ENCODE measurements around the gene PDCD1. TPM values are rescaled to one million over a fixed set of nuclear protein-coding genes. Genes with fewer than 3 reads are reported as not detected.

Gene PDCD1
- total and polyA plus RNA-seq, 12 donors, result 1.3 to 14.2 (median 3.2) TPM

- H3K27me3 ChIP-seq, result peaks cover 6 to 22% (median 11%) of the 10 kb centered on the region in 7 donors
- H3K36me3 ChIP-seq, result no peaks in the 10 kb centered on the region
- peak in 1 of 2 donors; percentile 12 for DNase-seq
- ATAC-seq, result no peak
- TF ChIP-seq CTCF (IDR thresholded peaks at IDR 0.05), result no peak
- H3K9me3 ChIP-seq, result peaks cover 0 to 4% (median 0%) of the 10 kb centered on the region in 11 donors
- intact Hi-C loops (cut with DNase I), result loop anchor here in 3 of 10 donors (10.0 kb wide), 2 partner anchors 137 to 147 kb away; partner anchors contain the start of gene D2HGDH (in 2 of the 3)
- H3K4me3 ChIP-seq, result no peak overlapping the region
- WGBS, 2 donors, result 83 to 92% methylated on average over 38 of the region's 38 CpGs
- peak overlapping the region in 1 of 10 donors; percentile 57 for H3K27ac ChIP-seq
- H3K4me1 ChIP-seq, result peaks cover 0 to 4% (median 0%) of the 10 kb centered on the region in 9 donors
These were observed 13.0 kb upstream of the PDCD1 start for GRCh38 chr2:241871538-241872312.

- Histone ChIP-seq H3K4me1 (peaks cover 0 to 8% (median 0%) of the 10 kb centered on the region in 9 donors), H3K36me3 (no peaks in the 10 kb centered on the region), H3K4me3 (no peak overlapping the region), H3K27me3 (peaks cover 6 to 27% (median 17%) of the 10 kb centered on the region in 7 donors), H3K9me3 (peaks cover 0 to 4% (median 0%) of the 10 kb centered on the region in 11 donors), H3K27ac (peak overlapping the region in 1 of 10 donors; percentile 57)
- ATAC-seq (no peak), DNase-seq (peak in 1 of 2 donors; percentile 18)
- intact Hi-C loops (cut with DNase I), result loop anchor here in 3 of 10 donors (10.0 kb wide), 2 partner anchors 136 to 146 kb away; partner anchors contain the start of gene D2HGDH (in 2 of the 3)
- no peak for TF ChIP-seq CTCF (IDR thresholded peaks at IDR 0.05)
- 65 to 67% methylated on average over 28 of the region's 28 CpGs for WGBS, 2 donors
These were observed 12.2 kb upstream of the PDCD1 start for GRCh38 chr2:241870611-241871537.

- no peak for TF ChIP-seq CTCF (IDR thresholded peaks at IDR 0.05)
- ATAC-seq, result no peak
- Histone ChIP-seq H3K27ac (no peak overlapping the region), H3K4me3 (no peak overlapping the region), H3K36me3 (no peaks in the 10 kb centered on the region), H3K27me3 (peaks cover 6 to 33% (median 20%) of the 10 kb centered on the region in 7 donors), H3K4me1 (peaks cover 0 to 8% (median 0%) of the 10 kb centered on the region in 9 donors), H3K9me3 (peaks cover 0 to under 1% (median 0%) of the 10 kb centered on the region in 11 donors)
- peak in 1 of 2 donors; percentile 14 for DNase-seq
- WGBS, 2 donors, result 88 to 92% methylated on average over 28 of the region's 28 CpGs
- intact Hi-C loops (cut with DNase I), result loop anchor here in 3 of 10 donors (10.0 kb wide), 2 partner anchors 135 to 145 kb away; partner anchors contain the start of gene D2HGDH (in 2 of the 3)
These were observed 11.4 kb upstream of the PDCD1 start for GRCh38 chr2:241870081-241870541.
